Stimulated activated CD4-positive, alpha-beta T cell treated with anti-CD3 and anti-CD28 coated beads, Interleukin-12 subunit alpha, Interleukin-12 subunit beta, amount 100 ng/mL, for 24 hours (primary cell): ENCODE data around the gene ITPRIPL1.
A peak's percentile ranks its signal among the peaks of the same experiment; 100 is the strongest.

Experiments
- DNase-seq, 2 experiments: peaks; one replicate each; pipeline ENCODE4 v3.0.0-alpha.2; 2020; ENCODE audit warnings: low read depth in 2 of 2

The ITPRIPL1 gene

DNA sequence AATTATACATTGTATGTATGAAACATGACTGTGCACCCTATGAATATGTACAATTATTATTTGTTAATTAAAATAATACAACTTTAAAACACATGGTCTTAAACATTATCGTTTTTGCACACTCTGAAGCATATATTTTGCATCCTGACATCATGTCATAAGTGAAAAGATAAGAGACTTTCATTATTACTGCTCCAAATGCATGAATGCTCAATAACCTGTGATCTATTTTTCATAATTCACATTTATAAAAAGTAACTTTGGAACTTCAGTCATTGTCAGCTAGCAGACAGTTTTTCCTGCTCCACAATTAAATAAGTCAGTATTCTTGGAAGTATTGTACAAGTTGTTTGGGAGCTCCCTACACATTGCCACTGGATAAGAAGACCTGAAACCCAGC is 1.3 kb upstream of the ITPRIPL1 start:
- DNase-seq, result no peak

DNA sequence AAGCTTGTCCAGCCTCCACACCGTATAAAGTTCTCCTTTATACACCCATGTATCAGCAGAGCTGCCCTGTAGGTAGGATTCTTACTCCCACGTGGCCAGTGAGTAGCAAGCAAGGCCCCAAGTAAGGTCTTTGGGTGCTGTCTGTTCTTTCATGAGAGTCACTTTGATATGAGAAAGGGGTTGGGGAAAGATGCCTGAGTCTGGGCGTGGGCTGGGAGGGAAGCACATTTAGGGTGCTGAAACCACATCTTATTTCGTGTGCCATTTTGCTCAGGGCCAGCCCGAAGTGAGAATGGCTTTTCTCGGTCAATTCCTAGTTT is 436 bp upstream of the ITPRIPL1 start:
- DNase-seq, result peak in 1 of 2 experiments; percentile 30

- DNase-seq, result no peak
Measured at GRCh38 chr2:96325884-96326255, 753 bp downstream of the ITPRIPL1 start.

GRCh38 chr2:96326564-96326963 is 1.4 kb downstream of the ITPRIPL1 start:
- no peak for DNase-seq

- DNase-seq, result no peak
Measured at GRCh38 chr2:96326990-96327820, 2.1 kb downstream of the ITPRIPL1 start.

DNA sequence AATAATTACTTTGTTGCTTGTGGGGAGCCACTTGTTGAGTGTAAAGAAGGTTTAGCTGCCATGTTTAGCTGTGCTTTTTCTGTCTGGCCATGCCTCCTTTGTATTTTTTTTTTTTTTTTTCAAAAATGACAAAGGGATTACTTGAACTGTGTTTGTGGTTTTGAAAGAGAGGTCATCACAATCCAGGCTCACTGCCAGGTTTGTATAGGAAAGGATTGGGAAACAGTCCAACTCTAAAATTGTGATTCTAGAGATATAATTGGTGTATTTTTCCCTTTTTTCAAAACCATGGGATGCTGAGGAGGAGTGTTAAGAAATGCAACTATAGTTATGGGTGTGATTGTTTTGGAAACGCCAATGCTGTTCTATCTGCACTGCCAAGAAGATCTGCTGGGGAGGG is 4.3 kb downstream of the ITPRIPL1 start:
- DNase-seq, result no peak

DNA sequence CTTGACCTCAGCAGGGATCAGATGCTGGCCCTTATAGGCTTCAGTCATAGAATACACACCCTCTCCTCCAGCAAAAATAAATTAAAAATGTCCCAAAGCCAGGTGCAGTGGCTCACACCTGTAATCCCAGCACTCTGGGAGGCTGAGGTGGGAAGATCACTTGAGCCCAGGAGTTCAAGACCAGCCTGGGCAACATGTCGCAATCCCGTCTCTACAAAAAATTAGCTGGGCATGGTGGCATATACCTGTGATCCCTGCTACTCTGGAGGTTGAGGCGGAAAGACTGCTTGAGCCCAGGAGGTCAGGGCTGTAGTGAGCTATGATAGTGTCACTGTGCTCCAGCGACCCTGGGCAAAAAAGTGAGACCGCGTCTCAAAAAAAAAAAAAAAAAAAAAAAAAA is 4.8 kb downstream of the ITPRIPL1 start:
- no peak for DNase-seq

GRCh38 chr2:96330407-96330806 is 5.3 kb downstream of the ITPRIPL1 start:
- DNase-seq, result no peak

GRCh38 chr2:96333708-96334107 is 8.6 kb downstream of the ITPRIPL1 start:
- no peak for DNase-seq

- DNase-seq, result no peak
Measured at GRCh38 chr2:96336104-96336775, 11.1 kb downstream of the ITPRIPL1 start.

GRCh38 chr2:96336873-96337272 is 11.8 kb downstream of the ITPRIPL1 start:
- DNase-seq, result no peak

GRCh38 chr2:96340493-96341414 is 15.6 kb downstream of the ITPRIPL1 start:
- no peak for DNase-seq

DNA sequence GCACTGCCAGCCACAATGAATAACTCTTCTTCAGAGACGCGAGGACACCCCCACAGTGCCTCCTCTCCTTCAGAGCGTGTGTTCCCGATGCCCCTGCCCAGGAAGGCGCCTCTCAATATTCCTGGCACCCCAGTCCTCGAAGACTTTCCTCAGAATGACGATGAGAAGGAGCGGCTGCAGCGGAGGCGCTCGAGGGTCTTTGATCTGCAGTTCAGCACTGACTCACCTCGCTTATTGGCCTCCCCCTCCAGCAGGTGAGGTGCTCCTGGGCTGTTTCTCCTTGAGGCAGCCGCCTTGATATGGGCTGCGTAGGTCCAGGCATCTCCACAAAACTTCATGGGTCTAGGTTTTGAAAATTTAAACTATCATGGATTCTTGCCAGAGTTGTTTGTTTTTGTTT is 16.5 kb downstream of the ITPRIPL1 start:
- no peak for DNase-seq

- DNase-seq, result no peak
Measured at GRCh38 chr2:96342085-96342484, 17.0 kb downstream of the ITPRIPL1 start.

GRCh38 chr2:96344011-96344410 is 18.9 kb downstream of the ITPRIPL1 start:
- no peak for DNase-seq

GRCh38 chr2:96345438-96345837 is 20.3 kb downstream of the ITPRIPL1 start:
- DNase-seq, result no peak

DNA sequence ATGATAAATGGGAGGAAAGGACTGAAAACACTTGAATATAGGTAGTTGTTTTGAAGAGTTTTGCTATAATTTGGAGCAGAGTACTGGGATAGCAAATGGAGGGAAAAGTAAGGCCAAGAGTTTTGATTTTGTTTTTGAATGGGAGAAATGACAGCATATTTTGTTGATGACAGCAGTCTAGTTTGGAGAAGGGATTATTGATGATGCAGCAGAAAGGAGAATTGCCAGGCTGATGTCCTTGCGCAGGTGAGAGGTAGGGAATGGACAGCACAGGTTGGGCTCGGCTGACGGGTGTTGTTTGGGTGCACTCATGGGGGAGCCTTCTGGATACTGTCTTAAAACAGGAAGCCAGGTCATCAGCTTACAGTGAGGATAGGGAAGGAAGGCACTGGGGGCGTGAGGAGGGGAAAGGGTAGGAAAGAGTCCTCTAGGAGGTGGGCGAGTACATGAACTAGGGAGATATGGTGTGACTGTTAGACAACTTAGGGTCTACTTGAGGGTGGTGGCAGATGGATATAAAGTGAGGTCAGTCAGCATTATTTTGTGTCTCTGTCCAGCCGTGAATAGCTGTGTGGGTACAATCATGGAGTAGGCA is 20.8 kb downstream of the ITPRIPL1 start:
- no peak for DNase-seq

GRCh38 chr2:96347395-96347794 is 22.3 kb downstream of the ITPRIPL1 start:
- no peak for DNase-seq

GRCh38 chr2:96353032-96353561 is 28.0 kb downstream of the ITPRIPL1 start:
- no peak for DNase-seq

DNA sequence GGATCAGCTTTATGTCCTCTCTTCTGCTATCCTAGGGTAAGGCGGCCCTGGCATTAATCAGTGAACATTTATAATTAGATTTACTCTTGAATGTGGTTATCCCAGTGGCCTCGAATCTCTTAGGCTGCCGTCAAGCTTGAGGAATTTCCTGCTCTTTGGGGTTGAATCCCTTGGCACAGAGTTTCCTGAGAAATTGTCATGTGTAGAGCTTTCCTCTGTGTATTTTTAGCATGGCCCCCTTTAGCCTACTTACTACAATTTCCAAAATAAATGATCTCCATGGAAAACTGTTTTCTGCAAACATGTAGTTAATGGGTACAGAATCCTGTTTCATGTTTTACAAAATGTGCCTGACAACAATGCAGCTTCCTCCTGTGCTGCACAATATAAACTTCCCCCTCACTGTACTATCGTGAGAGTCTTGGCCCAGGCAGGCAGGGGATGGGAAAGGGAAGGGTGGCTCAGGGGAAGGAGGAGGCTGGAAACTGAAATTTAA is 28.5 kb downstream of the ITPRIPL1 start:
- DNase-seq, result no peak

DNA sequence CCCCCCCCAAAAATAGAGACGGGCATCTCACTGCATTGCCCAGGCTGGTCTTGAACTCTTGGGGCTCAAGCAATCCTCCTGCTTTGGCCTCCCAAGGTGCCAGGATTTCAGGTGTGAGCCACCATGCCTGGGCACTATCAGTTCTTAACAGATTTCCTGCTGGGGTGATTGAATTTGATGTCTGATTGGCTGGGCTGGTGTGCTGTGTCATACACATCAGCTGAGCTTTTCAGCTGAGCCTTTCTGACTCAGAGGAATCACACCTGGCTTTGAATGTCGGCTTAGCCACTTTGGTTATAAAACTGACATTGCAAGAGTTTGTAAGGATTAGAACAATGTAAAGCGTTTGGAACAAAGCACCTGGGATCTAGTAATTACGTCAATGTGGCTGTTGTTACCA is 29.4 kb downstream of the ITPRIPL1 start:
- DNase-seq, result no peak

DNA sequence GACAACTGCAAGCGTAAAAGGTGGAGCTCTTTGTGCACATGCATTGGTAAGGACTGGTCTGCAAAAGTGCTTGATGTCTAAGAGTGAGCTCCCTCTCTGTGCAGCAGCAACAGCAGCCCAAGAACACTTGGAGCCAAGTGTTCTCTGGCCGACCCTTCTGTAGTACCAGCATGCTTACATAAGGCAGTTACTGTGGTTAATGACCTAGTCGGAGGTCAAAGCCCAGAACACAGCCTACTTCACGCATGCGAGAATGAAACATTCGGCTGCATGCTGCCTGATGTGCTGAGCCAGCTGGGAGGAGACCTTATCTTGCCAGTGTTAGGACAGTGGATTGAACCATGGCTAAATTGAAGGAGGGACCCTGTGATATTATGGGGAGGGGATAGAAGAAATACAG is 31.8 kb downstream of the ITPRIPL1 start:
- DNase-seq, result no peak
